Measurements from ENCODE around the gene MINK1.

Gene MINK1

GRCh38 chr17:4895657-4896331 lies 62.7 kb downstream of the MINK1 start:
- H3K36me3 Mint-ChIP-seq (ENCODE audit: insufficient read depth), result peaks cover 19% of the 10 kb centered on the region
- H3K27ac Mint-ChIP-seq (ENCODE audit: low read depth), result no peak overlapping the region
- no peak for ATAC-seq (replicated peaks; ENCODE audit: extremely low read depth, poor library complexity, severe bottlenecking)
- no peak overlapping the region for H3K4me3 Mint-ChIP-seq
- H3K9me3 Mint-ChIP-seq, result no peaks in the 10 kb centered on the region
- no peaks in the 10 kb centered on the region for H3K27me3 Mint-ChIP-seq
- H3K4me1 Mint-ChIP-seq, result peaks cover 20% of the 10 kb centered on the region
- no peak for DNase-seq (ENCODE audit: low spot score in 2 of 2)

GRCh38 chr17:4896332-4897197 lies 63.4 kb downstream of the MINK1 start:
- Mint-ChIP-seq H3K27me3 (no peaks in the 10 kb centered on the region), H3K4me3 (no peak overlapping the region), H3K4me1 (peaks cover 23% of the 10 kb centered on the region), H3K27ac (ENCODE audit: low read depth) (no peak overlapping the region), H3K36me3 (ENCODE audit: insufficient read depth) (peaks cover 23% of the 10 kb centered on the region), H3K9me3 (no peaks in the 10 kb centered on the region)
- ATAC-seq (replicated peaks; ENCODE audit: extremely low read depth, poor library complexity, severe bottlenecking), result no peak
- no peak for DNase-seq (ENCODE audit: low spot score in 2 of 2)

- Mint-ChIP-seq H3K36me3 (ENCODE audit: insufficient read depth) (peaks cover 23% of the 10 kb centered on the region), H3K27me3 (no peaks in the 10 kb centered on the region), H3K4me1 (peaks cover 25% of the 10 kb centered on the region), H3K4me3 (no peak overlapping the region), H3K9me3 (no peaks in the 10 kb centered on the region), H3K27ac (ENCODE audit: low read depth) (no peak overlapping the region)
- ATAC-seq (replicated peaks; ENCODE audit: extremely low read depth, poor library complexity, severe bottlenecking) (no peak), DNase-seq (ENCODE audit: low spot score in 2 of 2) (no peak)
Measured at GRCh38 chr17:4897198-4897687, 64.1 kb downstream of the MINK1 start.

GRCh38 chr17:4897785-4898184 lies 64.6 kb downstream of the MINK1 start:
- H3K9me3 Mint-ChIP-seq, result no peaks in the 10 kb centered on the region
- no peaks in the 10 kb centered on the region for H3K27me3 Mint-ChIP-seq
- peak overlapping the region; percentile 84 for H3K4me3 Mint-ChIP-seq
- H3K36me3 Mint-ChIP-seq (ENCODE audit: insufficient read depth), result peaks cover 23% of the 10 kb centered on the region
- ATAC-seq (replicated peaks; ENCODE audit: extremely low read depth, poor library complexity, severe bottlenecking) (no peak), DNase-seq (ENCODE audit: low spot score in 2 of 2) (no peak)
- H3K27ac Mint-ChIP-seq (ENCODE audit: low read depth), result no peak overlapping the region
- peaks cover 30% of the 10 kb centered on the region for H3K4me1 Mint-ChIP-seq

GRCh38 chr17:4898351-4898750 lies 65.2 kb downstream of the MINK1 start:
- ATAC-seq (replicated peaks; ENCODE audit: extremely low read depth, poor library complexity, severe bottlenecking) (no peak), DNase-seq (ENCODE audit: low spot score in 2 of 2) (no peak)
- Mint-ChIP-seq H3K4me3 (peak overlapping the region; percentile 84), H3K4me1 (peaks cover 36% of the 10 kb centered on the region), H3K27me3 (no peaks in the 10 kb centered on the region), H3K27ac (ENCODE audit: low read depth) (no peak overlapping the region), H3K36me3 (ENCODE audit: insufficient read depth) (peaks cover 26% of the 10 kb centered on the region), H3K9me3 (no peaks in the 10 kb centered on the region)

- H3K4me1 Mint-ChIP-seq, result peaks cover 42% of the 10 kb centered on the region
- H3K27me3 Mint-ChIP-seq, result no peaks in the 10 kb centered on the region
- ATAC-seq (replicated peaks; ENCODE audit: extremely low read depth, poor library complexity, severe bottlenecking) (no peak), DNase-seq (ENCODE audit: low spot score in 2 of 2) (no peak)
- H3K27ac Mint-ChIP-seq (ENCODE audit: low read depth), result peak overlapping the region; percentile 94
- H3K9me3 Mint-ChIP-seq, result no peaks in the 10 kb centered on the region
- peak overlapping the region; percentile 84 for H3K4me3 Mint-ChIP-seq
- H3K36me3 Mint-ChIP-seq (ENCODE audit: insufficient read depth), result peaks cover 29% of the 10 kb centered on the region
Measured at GRCh38 chr17:4898927-4899326, 65.8 kb downstream of the MINK1 start.

- peaks cover 33% of the 10 kb centered on the region for H3K36me3 Mint-ChIP-seq (ENCODE audit: insufficient read depth)
- ATAC-seq (replicated peaks; ENCODE audit: extremely low read depth, poor library complexity, severe bottlenecking) (peak; percentile 64), DNase-seq (ENCODE audit: low spot score in 2 of 2) (peak; percentile 94 to 96)
- H3K27me3 Mint-ChIP-seq, result no peaks in the 10 kb centered on the region
- peaks cover 42% of the 10 kb centered on the region for H3K4me1 Mint-ChIP-seq
- H3K9me3 Mint-ChIP-seq, result no peaks in the 10 kb centered on the region
- peak within 1 kb of the TSS; percentile 94 for H3K27ac Mint-ChIP-seq (ENCODE audit: low read depth)
- H3K4me3 Mint-ChIP-seq, result peak within 1 kb of the TSS; percentile 84
Measured at GRCh38 chr17:4899341-4900230, 66.4 kb downstream of the MINK1 start, which contains the start of gene C17orf107. Gene C17orf107, plus strand, starts transcription at chr17:4899536. Its CDS starts 227 bp downstream, at chr17:4899763.

GRCh38 chr17:4900231-4901107 lies 67.3 kb downstream of the MINK1 start:
- peak; percentile 48 to 66 for DNase-seq (ENCODE audit: low spot score in 2 of 2)
- H3K4me1 Mint-ChIP-seq, result peaks cover 42% of the 10 kb centered on the region

GRCh38 chr17:4901108-4901647 lies 68.0 kb downstream of the MINK1 start:
- no peaks in the 10 kb centered on the region for H3K27me3 Mint-ChIP-seq
- H3K4me1 Mint-ChIP-seq, result peaks cover 42% of the 10 kb centered on the region
- ATAC-seq (replicated peaks; ENCODE audit: extremely low read depth, poor library complexity, severe bottlenecking) (no peak), DNase-seq (ENCODE audit: low spot score in 2 of 2) (no peak)
- H3K4me3 Mint-ChIP-seq, result peak overlapping the region; percentile 84
- H3K9me3 Mint-ChIP-seq, result no peaks in the 10 kb centered on the region
- H3K36me3 Mint-ChIP-seq (ENCODE audit: insufficient read depth), result peaks cover 35% of the 10 kb centered on the region
- H3K27ac Mint-ChIP-seq (ENCODE audit: low read depth), result peak overlapping the region; percentile 93

More at GRCh38 chr17:4900231-4901107, 67.3 kb downstream of the MINK1 start:
- H3K36me3 Mint-ChIP-seq (ENCODE audit: insufficient read depth), result peaks cover 31% of the 10 kb centered on the region
- H3K4me3 Mint-ChIP-seq, result peak overlapping the region; percentile 84
- H3K9me3 Mint-ChIP-seq, result no peaks in the 10 kb centered on the region
- peak overlapping the region; percentile 94 for H3K27ac Mint-ChIP-seq (ENCODE audit: low read depth)
- no peaks in the 10 kb centered on the region for H3K27me3 Mint-ChIP-seq
- peak; percentile 31 for ATAC-seq (replicated peaks; ENCODE audit: extremely low read depth, poor library complexity, severe bottlenecking)

GRCh38 chr17:4901648-4902344 lies 68.7 kb downstream of the MINK1 start:
- H3K36me3 Mint-ChIP-seq (ENCODE audit: insufficient read depth), result peaks cover 35% of the 10 kb centered on the region
- H3K27ac Mint-ChIP-seq (ENCODE audit: low read depth), result peak overlapping the region; percentile 92
- no peak for ATAC-seq (replicated peaks; ENCODE audit: extremely low read depth, poor library complexity, severe bottlenecking)
- no peaks in the 10 kb centered on the region for H3K27me3 Mint-ChIP-seq
- peak overlapping the region; percentile 84 for H3K4me3 Mint-ChIP-seq
- DNase-seq (ENCODE audit: low spot score in 2 of 2), result no peak
- peaks cover 42% of the 10 kb centered on the region for H3K4me1 Mint-ChIP-seq
- H3K9me3 Mint-ChIP-seq, result no peaks in the 10 kb centered on the region

- H3K4me1 Mint-ChIP-seq, result peaks cover 42% of the 10 kb centered on the region
- H3K9me3 Mint-ChIP-seq, result no peaks in the 10 kb centered on the region
- H3K36me3 Mint-ChIP-seq (ENCODE audit: insufficient read depth), result peaks cover 31% of the 10 kb centered on the region
- DNase-seq (ENCODE audit: low spot score in 2 of 2), result no peak
- peak overlapping the region; percentile 84 for H3K4me3 Mint-ChIP-seq
- H3K27me3 Mint-ChIP-seq, result no peaks in the 10 kb centered on the region
- H3K27ac Mint-ChIP-seq (ENCODE audit: low read depth), result peak overlapping the region; percentile 92
- ATAC-seq (replicated peaks; ENCODE audit: extremely low read depth, poor library complexity, severe bottlenecking), result no peak
Measured at GRCh38 chr17:4902540-4902939, 69.4 kb downstream of the MINK1 start.
